Testis (tissue), 2 donors: ENCODE measurements around the gene ARID4B.

Experiments
- POLR2A ChIP-seq: fragments of 450-650 bp; IDR thresholded peaks from one replicate; pipeline ENCODE4 v1.6.1; 2017; ENCODE audit warnings: antibody characterized with exemption, mild to moderate bottlenecking, moderate library complexity
- TF ChIP-seq, protein P1 (sequence below), 3 experiments: fragments of 450-650 bp in 2 of 3; fragments of 200-600 bp in 1 of 3; sonication (generic) in 1 of 3; IDR thresholded peaks; one replicate each; pipeline ENCODE4 v1.5.1; 2016 to 2019; ENCODE audit warnings: antibody characterized with exemption in 3 of 3, mild to moderate bottlenecking in 2 of 3, moderate library complexity in 1 of 3

DNA sequence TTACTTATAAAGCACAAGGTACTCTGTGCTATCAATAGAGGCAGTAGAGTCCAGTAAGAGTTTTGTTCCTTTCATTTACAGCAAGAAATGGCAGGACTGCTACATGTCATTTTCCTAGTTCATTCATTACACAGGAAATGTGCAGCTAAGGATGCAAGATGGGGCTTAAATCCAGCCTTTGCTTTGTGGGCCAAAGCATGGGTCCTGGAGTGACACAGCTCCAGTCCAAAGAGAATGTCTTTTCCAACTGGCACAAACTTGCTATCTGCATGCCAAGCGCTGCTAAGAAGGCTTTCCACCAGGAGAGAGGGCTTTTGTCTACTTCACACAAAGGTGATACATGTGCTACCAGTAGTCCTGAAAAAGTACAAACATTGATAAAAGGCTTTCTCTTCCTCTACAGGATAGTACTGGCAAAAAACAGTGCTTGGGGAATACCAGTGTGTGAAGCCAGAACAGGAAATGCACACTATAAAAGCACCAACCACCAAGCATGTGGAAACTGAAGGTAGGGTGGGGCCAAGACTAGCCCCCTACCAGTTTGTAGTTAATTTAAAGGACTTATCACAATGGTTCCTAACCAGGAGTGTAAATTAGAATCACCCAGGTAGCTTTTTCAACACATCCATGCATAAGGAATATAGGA lies 68.7 kb downstream of the ARID4B start:
- TF ChIP-seq, protein P1, sequence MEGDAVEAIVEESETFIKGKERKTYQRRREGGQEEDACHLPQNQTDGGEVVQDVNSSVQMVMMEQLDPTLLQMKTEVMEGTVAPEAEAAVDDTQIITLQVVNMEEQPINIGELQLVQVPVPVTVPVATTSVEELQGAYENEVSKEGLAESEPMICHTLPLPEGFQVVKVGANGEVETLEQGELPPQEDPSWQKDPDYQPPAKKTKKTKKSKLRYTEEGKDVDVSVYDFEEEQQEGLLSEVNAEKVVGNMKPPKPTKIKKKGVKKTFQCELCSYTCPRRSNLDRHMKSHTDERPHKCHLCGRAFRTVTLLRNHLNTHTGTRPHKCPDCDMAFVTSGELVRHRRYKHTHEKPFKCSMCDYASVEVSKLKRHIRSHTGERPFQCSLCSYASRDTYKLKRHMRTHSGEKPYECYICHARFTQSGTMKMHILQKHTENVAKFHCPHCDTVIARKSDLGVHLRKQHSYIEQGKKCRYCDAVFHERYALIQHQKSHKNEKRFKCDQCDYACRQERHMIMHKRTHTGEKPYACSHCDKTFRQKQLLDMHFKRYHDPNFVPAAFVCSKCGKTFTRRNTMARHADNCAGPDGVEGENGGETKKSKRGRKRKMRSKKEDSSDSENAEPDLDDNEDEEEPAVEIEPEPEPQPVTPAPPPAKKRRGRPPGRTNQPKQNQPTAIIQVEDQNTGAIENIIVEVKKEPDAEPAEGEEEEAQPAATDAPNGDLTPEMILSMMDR (IDR thresholded peaks at IDR 0.05): no peak
- TF ChIP-seq POLR2A: no peak
